Stimulated activated CD4-positive, alpha-beta T cell treated with anti-CD3 and anti-CD28 coated beads, Interleukin-2, amount 100 ng/mL, for 4 hours (primary cell): ENCODE results near the gene ZBTB49.
"Not testable (repeated sequence)": the region's sequence is repeated elsewhere in the genome, so short reads cannot be mapped to it uniquely, and the experiment has no call there.

ENCODE experiments used
- DNase-seq: peaks from one replicate; pipeline ENCODE4 v3.0.0-alpha.2; 2020; ENCODE audit warnings: low read depth

Gene ZBTB49

GRCh38 chr4:4325321-4325720 lies 35.3 kb downstream of the ZBTB49 start:
- no peak for DNase-seq

DNA sequence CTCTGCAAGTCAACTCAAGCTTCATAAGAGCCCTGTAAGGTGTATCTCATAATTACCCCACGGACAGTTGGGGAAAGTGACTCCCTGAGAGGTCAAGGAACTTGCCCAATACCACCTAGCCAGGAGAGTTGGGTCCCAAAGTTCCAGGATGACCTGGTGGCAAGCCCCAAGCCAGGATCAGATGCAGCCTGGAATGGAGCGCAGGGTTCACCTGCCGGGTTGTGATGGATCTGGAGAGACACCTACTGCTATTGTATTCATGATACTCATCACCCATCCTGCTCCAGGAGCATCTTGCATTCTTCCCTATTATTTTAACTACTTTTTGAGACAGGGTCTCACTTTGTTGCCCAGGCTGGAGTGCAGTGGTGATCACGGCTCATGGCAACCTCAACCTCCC lies 36.1 kb downstream of the ZBTB49 start:
- DNase-seq: no peak

DNA sequence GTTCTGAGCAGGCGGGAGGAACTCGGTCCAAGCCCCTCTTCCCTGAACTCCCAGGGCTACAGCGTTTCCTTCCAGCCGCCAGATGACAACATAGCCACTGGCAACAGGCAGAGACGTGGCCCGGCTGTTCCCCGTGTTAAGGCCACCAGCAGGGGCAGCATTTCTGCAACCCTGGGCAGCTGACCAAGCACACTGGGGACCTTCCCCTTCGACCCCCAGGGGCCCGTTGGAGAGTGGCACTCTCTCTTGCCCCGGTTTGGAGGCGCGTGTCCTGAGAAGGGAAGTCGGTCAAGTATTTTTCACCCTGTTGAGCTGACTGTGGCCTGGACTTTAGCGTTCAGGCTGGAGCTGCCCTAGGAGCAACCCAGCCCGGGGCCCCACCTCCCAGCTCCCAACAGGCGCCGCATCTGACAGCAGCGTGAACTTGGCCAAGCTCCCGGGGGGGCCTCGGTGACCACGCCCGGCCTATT lies 37.6 kb downstream of the ZBTB49 start:
- DNase-seq: no peak

DNA sequence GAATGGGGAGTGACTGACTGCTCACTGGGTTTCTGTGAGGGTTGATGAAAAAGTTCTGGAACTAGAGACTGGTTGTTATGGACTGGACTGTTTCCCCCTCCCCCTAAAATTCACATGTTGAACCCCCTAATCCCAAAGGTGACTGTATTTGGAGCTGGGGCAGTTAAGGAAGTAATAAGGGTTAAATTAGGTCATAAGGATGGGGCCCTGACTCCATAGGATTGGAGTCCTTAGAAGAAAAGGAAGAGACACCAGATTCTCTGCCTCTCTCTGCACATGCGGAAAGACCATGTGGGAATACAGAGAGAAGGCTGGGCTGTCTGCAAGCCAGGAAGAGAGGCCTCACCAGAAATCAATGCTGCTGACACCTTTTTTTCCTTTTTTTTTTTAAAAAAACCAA lies 38.2 kb downstream of the ZBTB49 start:
- DNase-seq: no peak

- DNase-seq: no peak
These were observed 38.8 kb downstream of the ZBTB49 start for GRCh38 chr4:4328840-4329239.

GRCh38 chr4:4329496-4329895 lies 39.4 kb downstream of the ZBTB49 start:
- no peak for DNase-seq

DNA sequence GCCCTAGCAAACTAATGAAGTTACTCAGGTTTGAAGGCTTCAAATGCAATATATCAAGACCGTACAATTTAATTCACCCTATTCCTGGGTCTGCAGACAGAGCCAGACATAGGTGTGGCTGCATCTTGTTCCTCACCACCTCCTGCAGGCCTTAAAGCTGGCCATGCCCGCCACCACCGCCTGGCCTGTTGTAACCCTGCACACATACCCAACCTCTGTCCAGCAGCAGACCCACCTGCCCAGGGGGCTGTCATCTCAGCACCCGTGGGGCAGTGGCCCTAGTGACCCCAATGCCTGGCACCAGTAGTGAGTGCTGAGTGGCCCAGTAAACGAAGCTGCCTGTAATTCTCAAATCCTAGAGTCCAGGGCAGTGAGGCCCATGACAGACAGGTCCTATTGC lies 40.7 kb downstream of the ZBTB49 start:
- DNase-seq: no peak

- DNase-seq: no peak
These were observed 42.5 kb downstream of the ZBTB49 start for GRCh38 chr4:4332529-4332928.

DNA sequence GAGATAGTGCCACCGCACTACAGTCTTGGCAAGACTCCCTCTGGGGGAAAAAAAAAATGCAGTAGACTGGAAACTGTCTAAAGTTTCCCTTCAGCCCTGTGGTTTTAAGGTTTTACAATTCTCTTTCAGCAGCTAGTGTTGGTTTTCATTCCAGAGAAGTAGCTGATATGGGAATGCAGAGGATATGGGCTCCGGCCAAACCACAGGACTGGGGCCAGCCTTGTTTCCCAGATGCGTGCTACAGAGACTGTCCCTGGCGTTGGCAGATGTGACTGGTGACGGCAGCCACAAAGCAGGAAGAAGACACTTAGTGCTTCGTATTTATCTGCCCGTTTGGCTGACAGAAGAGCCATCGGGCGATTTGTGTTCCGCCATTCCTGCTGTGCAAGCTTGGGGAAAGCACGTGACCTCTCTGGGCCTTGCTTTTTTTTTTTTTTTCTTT lies 43.2 kb downstream of the ZBTB49 start:
- DNase-seq: no peak

DNA sequence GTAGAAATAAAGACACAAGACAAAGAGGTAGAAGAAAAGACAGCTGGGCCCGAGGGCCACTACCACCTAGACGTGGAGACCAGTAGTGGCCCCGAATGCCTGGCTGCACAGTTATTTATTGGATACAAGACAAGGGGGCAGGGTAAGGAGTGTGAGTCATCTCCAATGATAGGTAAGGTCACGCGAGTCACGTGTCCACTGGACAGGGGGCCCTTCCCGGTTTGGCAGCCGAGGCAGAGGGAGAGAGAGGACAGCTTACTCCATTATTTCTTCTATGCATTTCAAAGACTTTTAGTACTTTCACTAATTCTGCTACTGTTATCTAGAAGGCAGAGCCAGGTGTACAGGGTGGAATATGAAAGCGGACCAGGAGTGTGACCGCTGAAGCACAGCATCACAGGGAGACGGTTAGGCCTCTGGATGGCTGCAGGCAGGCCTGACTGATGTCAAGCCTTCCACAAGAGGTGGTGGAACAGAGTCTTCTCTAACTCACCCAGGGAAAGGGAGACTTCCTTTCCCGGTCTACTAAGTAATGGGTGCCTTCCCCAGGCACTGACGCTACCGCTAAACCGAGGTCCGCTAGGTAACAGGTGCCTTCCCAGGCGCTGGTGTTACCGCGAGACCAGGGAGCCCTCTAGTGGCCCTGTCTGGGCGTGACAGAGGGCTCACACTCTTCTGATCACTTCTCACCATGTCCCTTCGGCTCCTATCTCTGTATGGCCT lies 44.9 kb downstream of the ZBTB49 start:
- DNase-seq: peak; percentile 55

DNA sequence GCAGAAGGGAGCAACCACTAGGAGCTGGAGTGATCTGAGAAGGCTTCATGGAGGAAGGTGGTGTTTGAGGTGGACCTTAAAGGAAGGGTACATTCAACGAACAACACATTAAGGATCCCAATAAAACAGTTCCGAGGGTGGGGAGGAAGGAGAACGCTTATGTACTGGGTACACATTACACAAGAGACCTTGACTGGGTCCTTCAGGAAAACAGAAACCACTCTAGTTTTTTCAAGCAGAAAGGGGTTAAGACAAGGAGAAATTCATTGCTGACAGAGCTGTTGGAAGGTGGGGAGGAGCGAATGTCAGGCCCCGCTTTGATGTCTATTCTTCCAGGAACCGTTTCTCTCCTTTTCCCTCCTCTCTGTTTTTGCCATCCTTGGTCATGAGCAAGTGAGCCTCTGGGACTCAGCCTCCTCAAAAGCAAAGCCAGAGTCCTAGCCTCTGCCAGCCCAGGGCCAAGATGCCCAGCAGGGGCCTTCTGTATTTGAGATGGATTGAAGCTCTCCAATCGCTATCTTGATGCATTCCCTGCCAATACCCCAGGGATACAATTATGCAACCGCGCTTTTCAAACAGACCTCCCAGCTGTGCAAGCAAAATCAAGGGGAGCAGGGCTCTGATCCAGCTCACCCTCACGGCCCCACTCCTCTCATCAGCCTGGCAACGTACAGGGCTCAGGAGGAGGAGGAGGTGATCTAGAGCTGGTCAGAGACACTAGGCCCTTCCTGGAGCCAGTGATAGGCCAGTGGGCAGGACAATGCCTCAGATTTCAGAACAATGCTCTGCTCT lies 48.4 kb downstream of the ZBTB49 start:
- DNase-seq: no peak

DNA sequence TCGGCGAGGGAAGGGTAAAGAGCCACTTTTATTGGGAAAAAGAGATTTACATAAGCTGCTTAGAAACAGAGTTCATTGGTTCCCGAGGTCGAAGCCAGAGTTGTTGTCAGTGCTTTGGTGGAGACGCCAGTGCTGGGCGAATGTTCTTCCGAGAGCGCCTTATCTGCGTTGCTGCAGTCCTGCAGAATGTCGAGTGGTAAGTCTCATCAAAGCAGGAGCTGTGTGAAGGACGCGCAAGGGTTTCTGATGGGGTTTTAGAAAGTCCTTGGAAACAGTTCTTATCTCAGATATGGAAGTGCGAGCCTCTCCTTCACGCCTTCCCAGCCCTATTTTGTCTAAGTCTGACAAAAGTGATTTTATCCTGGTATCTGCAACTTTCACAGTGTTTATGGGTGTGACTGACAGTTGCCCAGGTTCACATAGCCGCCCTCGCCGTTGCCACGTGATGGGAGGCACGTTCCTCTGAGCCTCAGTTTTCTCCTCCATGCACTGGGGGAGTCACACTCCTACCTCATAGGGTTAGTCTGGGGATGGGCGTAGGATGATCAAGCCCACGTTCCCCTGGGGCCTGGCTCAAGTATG lies 49.5 kb downstream of the ZBTB49 start:
- DNase-seq: no peak

DNA sequence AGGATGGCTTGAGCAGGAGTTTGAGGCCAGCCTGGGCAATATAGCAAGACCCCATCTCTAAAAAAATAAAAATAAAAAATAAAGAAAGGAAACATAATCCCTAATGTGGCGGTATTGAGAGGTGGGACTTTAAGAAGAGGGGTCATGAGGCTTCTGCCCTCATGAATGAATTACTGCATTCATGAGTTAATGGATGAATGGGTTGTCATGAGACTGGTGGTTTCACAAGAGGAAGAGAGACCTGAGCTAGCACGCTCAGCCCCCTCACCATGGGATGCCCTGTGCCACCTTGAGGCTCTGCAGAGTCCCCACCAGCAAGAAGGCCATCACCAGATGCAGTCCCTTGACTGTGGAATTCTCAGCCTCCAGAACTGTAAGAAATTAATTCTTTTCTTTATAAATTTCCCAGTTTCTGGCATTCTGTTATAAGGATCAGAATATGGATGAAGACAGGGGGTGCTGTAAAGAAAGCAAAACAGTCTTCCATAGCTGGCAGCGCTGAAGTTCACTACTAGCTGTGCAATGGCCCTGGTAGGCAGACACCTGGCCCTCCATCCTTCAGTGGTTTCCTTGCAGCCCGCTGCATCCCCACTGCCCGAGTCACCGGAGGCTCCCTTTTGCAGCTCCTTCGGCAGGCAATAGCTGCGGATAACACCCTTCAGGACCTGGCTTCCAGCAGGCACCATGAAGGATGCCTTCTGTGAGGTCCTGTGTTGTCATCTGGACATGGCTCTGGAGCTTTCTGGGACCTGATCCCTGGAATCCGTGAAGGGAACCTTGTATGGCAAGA lies 52.0 kb downstream of the ZBTB49 start:
- DNase-seq: no peak

DNA sequence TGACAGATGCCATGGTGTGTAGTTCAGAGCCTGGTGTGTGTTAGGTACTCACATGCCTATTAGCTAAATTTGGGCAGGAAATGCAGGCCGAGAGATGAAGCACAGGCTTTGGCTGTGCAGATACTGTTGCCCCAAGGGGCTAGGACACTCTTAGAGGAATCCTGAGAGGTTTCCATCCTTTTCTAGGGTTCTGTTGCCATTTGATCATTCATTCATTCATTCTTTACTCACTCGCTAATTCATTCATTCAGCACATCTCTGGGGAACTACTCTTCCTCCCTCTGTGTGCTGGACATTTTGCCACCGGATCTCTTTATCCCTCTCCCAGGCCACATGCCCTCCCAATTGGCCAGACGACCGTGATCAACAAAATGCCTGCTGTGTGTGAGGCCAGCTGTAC lies 53.0 kb downstream of the ZBTB49 start:
- DNase-seq: no peak

- no peak for DNase-seq
These were observed 55.0 kb downstream of the ZBTB49 start for GRCh38 chr4:4344915-4345527.

GRCh38 chr4:4347585-4347984 lies 57.5 kb downstream of the ZBTB49 start:
- DNase-seq: no peak

DNA sequence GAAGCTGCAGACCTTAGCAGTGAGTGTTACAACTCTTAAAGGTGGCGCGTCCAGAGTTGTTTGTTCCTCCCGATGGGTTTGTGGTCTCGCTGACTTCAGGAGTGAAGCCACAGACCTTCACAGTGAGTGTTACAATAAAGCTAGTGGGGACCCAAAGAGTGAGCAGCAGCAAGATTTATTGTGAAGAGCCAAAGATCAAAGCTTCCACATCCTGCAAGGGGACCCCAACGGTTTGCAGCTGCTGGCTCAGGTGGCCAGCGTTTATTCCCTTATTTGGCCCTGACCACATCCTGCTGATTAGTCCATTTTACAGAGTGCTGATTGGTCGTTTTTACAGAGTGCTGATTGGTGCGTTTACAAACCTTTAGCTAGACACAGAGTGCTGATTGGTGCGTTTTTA lies 58.5 kb downstream of the ZBTB49 start:
- not testable (repeated sequence) for DNase-seq

DNA sequence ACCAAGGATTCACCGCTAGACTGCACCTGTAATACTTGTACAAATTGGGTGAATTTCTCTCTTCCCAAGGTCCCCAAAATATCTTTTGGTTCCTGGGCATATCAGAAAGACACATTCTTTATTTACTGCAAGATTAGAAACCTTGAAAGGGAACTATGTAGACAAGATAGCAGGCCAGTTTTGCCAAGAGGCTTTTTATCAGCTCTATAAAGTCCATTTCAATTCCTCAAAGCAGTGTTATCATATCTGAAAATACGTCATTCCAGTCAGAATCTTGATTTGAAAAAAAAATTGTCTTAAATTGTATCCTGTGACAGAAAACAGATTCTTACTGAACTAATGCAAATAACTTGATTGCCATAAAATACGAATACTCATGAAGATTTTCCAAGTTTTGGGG lies 59.8 kb downstream of the ZBTB49 start:
- no peak for DNase-seq

GRCh38 chr4:4350909-4351308 lies 60.9 kb downstream of the ZBTB49 start:
- no peak for DNase-seq

DNA sequence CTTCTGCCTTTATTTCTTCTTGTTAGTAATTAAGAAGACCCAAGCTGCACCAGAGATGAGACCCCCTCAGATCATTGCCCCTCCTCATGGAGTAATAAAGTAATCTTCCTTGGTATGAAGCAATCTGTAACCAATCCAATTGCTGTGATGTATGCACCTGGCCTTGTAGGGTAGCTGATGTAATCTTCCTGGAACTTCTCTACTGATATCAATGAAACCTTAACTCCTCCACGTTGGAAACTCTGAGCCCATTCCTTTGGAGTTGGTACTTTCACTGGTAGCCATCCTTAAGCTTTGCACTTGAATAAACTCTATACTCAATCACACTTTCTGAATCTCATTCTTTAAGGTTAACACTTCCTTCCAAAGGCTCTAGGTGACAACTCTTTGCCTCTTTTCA lies 65.3 kb downstream of the ZBTB49 start:
- DNase-seq: no peak

GRCh38 chr4:4356106-4357041 lies 66.3 kb downstream of the ZBTB49 start:
- DNase-seq: no peak
